Mesothelial cell of epicardium (in vitro differentiated cells): Measurements from ENCODE around the gene FNIP2. TPM values are rescaled to one million over a fixed set of nuclear protein-coding genes. Genes with fewer than 3 reads are reported as not detected.
"Not testable (repeated sequence)": the region's sequence is repeated elsewhere in the genome, so short reads cannot be mapped to it uniquely, and the experiment has no call there.

Experiments
- DNase-seq, 2 experiments: peaks; one replicate each; pipeline ENCODE4 v3.0.0; 2021; ENCODE audit warnings: low spot score in 2 of 2; ENCODE audit not compliant: unreplicated experiment in 2 of 2
- H3K27ac Mint-ChIP-seq: 2 replicates; pipeline ENCODE4 v1.8.0; 2021; ENCODE audit warnings: mixed read lengths
- H3K27me3 Mint-ChIP-seq: 2 replicates; pipeline ENCODE4 v1.8.0; 2021; ENCODE audit warnings: low read depth, mixed read lengths
- H3K36me3 Mint-ChIP-seq: 2 replicates; pipeline ENCODE4 v1.8.0; 2021; ENCODE audit warnings: mixed read lengths
- H3K4me1 Mint-ChIP-seq: 2 replicates; pipeline ENCODE4 v1.8.0; 2021; ENCODE audit warnings: mixed read lengths
- H3K4me3 Mint-ChIP-seq: 2 replicates; pipeline ENCODE4 v1.8.0; 2021; ENCODE audit warnings: mild to moderate bottlenecking, moderate library complexity, mixed read lengths
- H3K9me3 Mint-ChIP-seq: 2 replicates; pipeline ENCODE4 v1.8.0; 2021; ENCODE audit warnings: mixed read lengths
- total RNA-seq: library from RNA; stranded (reverse); gene quantifications from 3 replicates; pipeline ENCODE4 v1.2.1, GENCODE V29; 2021

Gene FNIP2
- total RNA-seq, 1 donor from 2014 or later, result 32.1 TPM

- H3K4me3 Mint-ChIP-seq, DNase-seq, H3K36me3 Mint-ChIP-seq, H3K27me3 Mint-ChIP-seq, H3K4me1 Mint-ChIP-seq, H3K27ac Mint-ChIP-seq: not testable (repeated sequence)
- H3K9me3 Mint-ChIP-seq, result peaks cover 10% of the 10 kb centered on the region
Measured at GRCh38 chr4:158956918-158957317, 188.1 kb downstream of the FNIP2 start.

Other genes starting within 250 kb of the FNIP2 start
- gene RXFP1, start 247.1 kb upstream of the FNIP2 start, total RNA-seq, result 0.07 TPM in 1 of 3 replicates, not detected in the others
- gene C4orf46, start 97.1 kb upstream of the FNIP2 start, total RNA-seq, result 16.2 to 17.4 TPM (median 17.4 TPM) in 3 replicates
- 16.5 to 20.7 TPM (median 19.4 TPM) in 3 replicates for gene ETFDH, start 96.7 kb upstream of the FNIP2 start, total RNA-seq
- gene PPID, start 45.6 kb upstream of the FNIP2 start, total RNA-seq, result 20.5 to 23.1 TPM (median 21.3 TPM) in 3 replicates